Panc1 (cell line): Measurements from ENCODE around the gene VASN. TPM values are rescaled to one million over a fixed set of nuclear protein-coding genes. Genes with fewer than 3 reads are reported as not detected.

Source experiments
- ATAC-seq: fragments of 200-7000 bp; cut with Tn5 transposase; 2 replicates; pipeline ENCODE4 v1.9.1; 2020; ENCODE audit warnings: mild to moderate bottlenecking, moderate library complexity
- BruUV-seq: library from RNA; stranded (reverse); fragments of 400-500 nt; replicated peaks from 2 replicates; lab custom pipeline; 2021; lab: Mats Ljungman, UMichigan
- CTCF ChIA-PET: fragments of 300-600 bp; sonication (Branson Sonifier 250); formaldehyde crosslinking; loops from one replicate; lab custom pipeline; 2022; ENCODE audit warnings: antibody characterized with exemption; lab: Charles Lee
- POLR2A ChIA-PET: fragments of 300-600 bp; sonication (Branson Sonifier 250); formaldehyde crosslinking; loops from one replicate; lab custom pipeline; 2022; ENCODE audit warnings: antibody characterized with exemption; lab: Charles Lee
- DNase-seq: peaks from one replicate; pipeline ENCODE4 v3.0.0-alpha.2; 2010; ENCODE audit warnings: low read depth, low spot score
- H3K27ac ChIP-seq: 2 replicates; pipeline ENCODE4 v1.5.1; 2011; ENCODE audit warnings: mild to moderate bottlenecking, low read length, inconsistent platforms
- H3K27me3 ChIP-seq: fragments of 200-500 bp; sonication (Bioruptor generic); 2 replicates; pipeline ENCODE4 v1.6.0; 2014; ENCODE audit warnings: low read length, inconsistent platforms; ENCODE audit not compliant: control insufficient read depth, insufficient read depth
- H3K36me3 ChIP-seq: fragments of 200-500 bp; sonication (Bioruptor generic); 2 replicates; pipeline ENCODE4 v1.5.1; 2014; ENCODE audit warnings: inconsistent platforms, mild to moderate bottlenecking, low read length, moderate library complexity; ENCODE audit not compliant: control insufficient read depth, insufficient read depth
- H3K4me1 ChIP-seq: 2 replicates; pipeline ENCODE4 v1.5.1; 2011; ENCODE audit warnings: inconsistent platforms, mild to moderate bottlenecking, low read length, moderate library complexity; ENCODE audit not compliant: control insufficient read depth, insufficient read depth
- H3K4me3 ChIP-seq, 2 experiments: 2 replicates each; pipeline ENCODE4 v1.5.1; 2011 to 2012; ENCODE audit warnings: low read depth in 2 of 2, low read length in 2 of 2, mild to moderate bottlenecking in 2 of 2, inconsistent platforms in 1 of 2, moderate library complexity in 1 of 2
- H3K9me3 ChIP-seq: fragments of 200-500 bp; sonication (Bioruptor generic); 2 replicates; pipeline ENCODE4 v1.5.1; 2014; ENCODE audit warnings: low read depth, mild to moderate bottlenecking, inconsistent platforms, low read length, moderate library complexity; ENCODE audit not compliant: control insufficient read depth, insufficient read depth
- CTCF ChIP-seq: fragments of 450-650 bp; IDR thresholded peaks from 2 replicates; pipeline ENCODE4 v1.5.1; 2017; ENCODE audit warnings: mild to moderate bottlenecking
- POLR2AphosphoS5 ChIP-seq: IDR thresholded peaks from 2 replicates; pipeline ENCODE4 v1.6.1; 2012; ENCODE audit warnings: mild to moderate bottlenecking, low read depth, low read length, moderate library complexity
- REST ChIP-seq, 2 experiments: IDR thresholded peaks; 2 replicates each; pipeline ENCODE4 v1.6.1; 2011 to 2012; ENCODE audit warnings: low read depth in 2 of 2, control low read depth in 1 of 2, low read length in 1 of 2, mild to moderate bottlenecking in 1 of 2, moderate library complexity in 1 of 2; ENCODE audit not compliant: insufficient read depth in 1 of 2
- SIN3A ChIP-seq: IDR thresholded peaks from 2 replicates; pipeline ENCODE4 v1.6.1; 2012; ENCODE audit warnings: low read depth, mild to moderate bottlenecking, low read length, moderate library complexity, borderline replicate concordance; ENCODE audit not compliant: insufficient read depth
- TCF7L2 ChIP-seq: IDR thresholded peaks from 2 replicates; pipeline ENCODE4 v1.6.1; 2011; ENCODE audit warnings: mild to moderate bottlenecking, low read depth, low read length, inconsistent platforms
- in situ Hi-C: cut with HindIII; loops from 2 replicates; pipeline ENCODE4 v1.10.0; 2016; ENCODE audit warnings: low sequenced_read_pairs, low pct_unique_long_range_greater_than_20kb
- intact Hi-C: fragments of 100-400 bp; cut with micrococcal nuclease; formaldehyde crosslinking; loops from one replicate; pipeline ENCODE4 v1.10.0; 2022; ENCODE audit not compliant: unreplicated experiment
- total RNA-seq: library from RNA; stranded (reverse); gene quantifications from one replicate; pipeline ENCODE4 v1.2.1, GENCODE V29; 2021; ENCODE audit not compliant: unreplicated experiment

Gene VASN
- total RNA-seq, 1 experiment from 2014 or later: 33.5 TPM

GRCh38 chr16:4336701-4337539 lies 34.7 kb upstream of the VASN start:
- Histone ChIP-seq H3K4me1 (peaks cover 50% of the 10 kb centered on the region), H3K27me3 (no peaks in the 10 kb centered on the region), H3K36me3 (peaks cover 2% of the 10 kb centered on the region), H3K27ac (peak overlapping the region; percentile 80), H3K4me3 (no peak overlapping the region), H3K9me3 (no peaks in the 10 kb centered on the region)
- DNase-seq: no peak
- no TSS peak for BruUV-seq
- in situ Hi-C loops (no loop called here), intact Hi-C loops (loop anchor here (5.0 kb wide), 1 partner anchor 65 kb away; the partner anchor contains the start of gene TFAP4)
- peak; percentile 1; the same call in 1 of the 2 replicates for ATAC-seq
- POLR2A ChIA-PET: interaction anchor here (0.7 kb wide), 1 partner anchor 9 kb away, joined by 13 read pairs; no protein-coding TSS in a partner anchor
- TF ChIP-seq CTCF (peak; percentile 15; the same call in 1 of the 2 replicates), TCF7L2 (no peak)
- CTCF ChIA-PET: interaction anchor here (0.6 to 1.1 kb wide), 3 partner anchors 33 to 83 kb away, joined by 4 to 6 read pairs (median 6); no protein-coding TSS in a partner anchor

GRCh38 chr16:4337540-4338088 lies 34.0 kb upstream of the VASN start:
- no peaks in the 10 kb centered on the region; the same call in none of the 2 replicates for H3K36me3 ChIP-seq
- ChIA-PET POLR2A (interaction anchor here (0.6 kb wide), 1 partner anchor 13 kb away, joined by 3 read pairs; no protein-coding TSS in a partner anchor), CTCF (interaction anchor here (0.7 to 1.1 kb wide), 2 partner anchors 49 to 84 kb away, joined by 4 to 6 read pairs; no protein-coding TSS in a partner anchor)
- no peak for DNase-seq
- no peak for TF ChIP-seq CTCF
- peak; percentile 37; the same call in 1 of the 2 replicates for TF ChIP-seq POLR2AphosphoS5
- TSS peak; percentile 31 for BruUV-seq
- H3K4me1 ChIP-seq: peaks cover 53% of the 10 kb centered on the region
- in situ Hi-C loops: no loop called here
- no peak overlapping the region for H3K4me3 ChIP-seq
- no peaks in the 10 kb centered on the region for H3K27me3 ChIP-seq
- peak overlapping the region; percentile 80 for H3K27ac ChIP-seq
- no peaks in the 10 kb centered on the region for H3K9me3 ChIP-seq
- intact Hi-C loops: loop anchor here (5.0 kb wide), 1 partner anchor 65 kb away; the partner anchor contains the start of gene TFAP4
- peak; percentile 18 for ATAC-seq

GRCh38 chr16:4338125-4338582 lies 33.5 kb upstream of the VASN start:
- ChIA-PET POLR2A (interaction anchor here (0.6 kb wide), 1 partner anchor 12 kb away, joined by 3 read pairs; no protein-coding TSS in a partner anchor), CTCF (interaction anchor here (0.7 to 2.5 kb wide), 5 partner anchors 29 to 78 kb away, joined by 3 to 12 read pairs (median 5); no protein-coding TSS in a partner anchor)
- H3K27ac ChIP-seq: peak overlapping the region; percentile 80
- H3K4me3 ChIP-seq: no peak overlapping the region
- no peaks in the 10 kb centered on the region for H3K27me3 ChIP-seq
- ATAC-seq (peak; percentile 36), DNase-seq (no peak)
- TF ChIP-seq SIN3A: peak; percentile 23; the same call in 1 of the 2 replicates
- TF ChIP-seq POLR2AphosphoS5: peak; percentile 30
- TF ChIP-seq CTCF: peak; percentile 72; the same call in 1 of the 2 replicates
- TF ChIP-seq TCF7L2: no peak
- no peak for TF ChIP-seq REST (IDR thresholded peaks at IDR 0.05; ENCODE audit: insufficient read depth in 1 of 2, low read depth in 2 of 2, low read length in 1 of 2)
- H3K9me3 ChIP-seq: no peaks in the 10 kb centered on the region
- H3K36me3 ChIP-seq: no peaks in the 10 kb centered on the region; the same call in 1 of the 2 replicates
- no TSS peak for BruUV-seq
- in situ Hi-C loops: no loop called here
- intact Hi-C loops: loop anchor here (5.0 kb wide), 1 partner anchor 66 kb away; the partner anchor contains the start of gene TFAP4
- H3K4me1 ChIP-seq: peaks cover 53% of the 10 kb centered on the region
